ENCODE results near the gene BAZ2A. TPM values are rescaled to one million over a fixed set of nuclear protein-coding genes. Genes with fewer than 3 reads are reported as not detected.

BAZ2A gene
- total and polyA plus RNA-seq, 2 donors (not counting 3 experiments of a cell fraction or from before 2014, with no cell fraction given), result 56.0 to 91.4 TPM

- no TSS peak for BruUV-seq (replicated peaks)
- Histone ChIP-seq H3K27ac (ENCODE audit: insufficient read depth, low read depth, low read length) (no peak overlapping the region), H2AFZ (ENCODE audit: low read depth, low read length) (no peak overlapping the region), H4K20me1 (replicated peaks; ENCODE audit: control insufficient read depth, extremely low read depth, insufficient read depth, low read length) (peaks cover 2% of the 10 kb centered on the region), H3K4me2 (ENCODE audit: insufficient read depth, low read length) (no peak overlapping the region), H3K27me3 (ENCODE audit: control insufficient read depth in 2 of 2, insufficient read depth in 2 of 2, low read length in 2 of 2) (no peaks in the 10 kb centered on the region), H3K4me3 (replicated peaks in 1 of 3; ENCODE audit: insufficient read depth in 1 of 3, low read depth in 1 of 3, low read length in 3 of 3) (no peak overlapping the region), H3K36me3 (ENCODE audit: control insufficient read depth in 2 of 2, extremely low read depth in 1 of 2, insufficient read depth in 2 of 2, low read length in 2 of 2) (peaks cover 2 to 3% of the 10 kb centered on the region in 2 experiments), H3K4me1 (ENCODE audit: control insufficient read depth, extremely low read depth, insufficient read depth, low read length) (no peaks in the 10 kb centered on the region), H3K9me3 (replicated peaks; ENCODE audit: control insufficient read depth, insufficient read depth, low read length) (no peaks in the 10 kb centered on the region), H3K9me1 (replicated peaks; ENCODE audit: control insufficient read depth, extremely low read depth, insufficient read depth, low read length) (no peaks in the 10 kb centered on the region), H3K79me2 (ENCODE audit: control insufficient read depth, insufficient read depth, low read length) (peaks cover 83% of the 10 kb centered on the region), H3K9ac (replicated peaks; ENCODE audit: extremely low read depth, insufficient read depth, low read length) (no peak overlapping the region)
- dilution Hi-C loops (cut with MboI; ENCODE audit: extremely low pct_ligation_motif_present, low sequenced_read_pairs), result no loop called here
- no peak for FAIRE-seq
- ChIA-PET POLR2A (no interaction called here), CTCF (no interaction called here)
- DNase-seq (ENCODE audit: low read depth, low spot score), result no peak
- no peak for TF ChIP-seq JUN (IDR thresholded peaks at IDR 0.05; ENCODE audit: borderline replicate concordance, insufficient read depth, insufficient read length, low read depth)
- TF ChIP-seq POLR2AphosphoS5 (IDR thresholded peaks at IDR 0.05; ENCODE audit: insufficient read depth, low read depth, low read length), result no peak
- no peak for TF ChIP-seq GATA2 (IDR thresholded peaks at IDR 0.05; ENCODE audit: insufficient read depth, insufficient read length, low read depth, low read length)
- intact Hi-C loops (cut with micrococcal nuclease), result no loop called here
Measured at GRCh38 chr12:56546680-56547079, 83.4 kb downstream of the BAZ2A start.

Small RNAs within 50 kb of the gene (small RNA-seq; reads per million reads assigned to genes)
- not detected for gene RN7SL809P (ENCODE audit: insufficient read depth, insufficient read length, low read depth, low replicate concordance)
- 1.3 reads per million for gene RNU6-343P (ENCODE audit: insufficient read depth, insufficient read length, low read depth, low replicate concordance)
- 6,986 reads per million, percentile 100 among the genes with 10 or more reads in this experiment for gene SNORD59A (ENCODE audit: insufficient read depth, insufficient read length, low read depth, low replicate concordance)

Other genes with a start within 250 kb of the BAZ2A start
- 28.2 and 28.4 TPM in 2 replicates for gene TIMELESS, start 180.9 kb downstream of the BAZ2A start, total RNA-seq
- gene TIMELESS, start 180.9 kb downstream of the BAZ2A start, polyA plus RNA-seq, result 3.6 and 6.1 TPM in 2 replicates
- gene MIP, start 175.7 kb downstream of the BAZ2A start, total RNA-seq, result not detected in 2 replicates
- gene MIP, start 175.7 kb downstream of the BAZ2A start, polyA plus RNA-seq, result 0.18 TPM in 1 of 2 replicates, not detected in the other
- 3.4 and 3.5 TPM in 2 replicates for gene SPRYD4, start 161.7 kb downstream of the BAZ2A start, total RNA-seq
- gene SPRYD4, start 161.7 kb downstream of the BAZ2A start, polyA plus RNA-seq, result 3.8 and 4.0 TPM in 2 replicates
- 0.33 TPM in 1 of 2 replicates, not detected in the other for gene GLS2, start 142.2 kb downstream of the BAZ2A start, total RNA-seq
- 0.04 and 0.18 TPM in 2 replicates for gene GLS2, start 142.2 kb downstream of the BAZ2A start, polyA plus RNA-seq
- 95.4 and 103 TPM in 2 replicates for gene RBMS2, start 108.5 kb downstream of the BAZ2A start, total RNA-seq
- gene RBMS2, start 108.5 kb downstream of the BAZ2A start, polyA plus RNA-seq, result 66.8 and 90.5 TPM in 2 replicates
- 520 and 590 TPM in 2 replicates for gene ATP5F1B, start 15.7 kb upstream of the BAZ2A start, total RNA-seq
- gene ATP5F1B, start 15.7 kb upstream of the BAZ2A start, polyA plus RNA-seq, result 829 and 941 TPM in 2 replicates
- 262 and 278 TPM in 2 replicates for gene PTGES3, start 58.0 kb upstream of the BAZ2A start, total RNA-seq
- gene PTGES3, start 58.0 kb upstream of the BAZ2A start, polyA plus RNA-seq, result 33.4 and 48.5 TPM in 2 replicates
- gene NACA, start 95.0 kb upstream of the BAZ2A start, total RNA-seq, result 886 and 892 TPM in 2 replicates
- gene NACA, start 95.0 kb upstream of the BAZ2A start, polyA plus RNA-seq, result 130 and 260 TPM in 2 replicates
- 12.1 and 13.4 TPM in 2 replicates for gene PRIM1, start 122.0 kb upstream of the BAZ2A start, total RNA-seq
- gene PRIM1, start 122.0 kb upstream of the BAZ2A start, polyA plus RNA-seq, result 8.0 and 10.9 TPM in 2 replicates
- gene HSD17B6, start 133.0 kb upstream of the BAZ2A start, total RNA-seq, result not detected in 2 replicates
- gene HSD17B6, start 133.0 kb upstream of the BAZ2A start, polyA plus RNA-seq, result 0.25 TPM in 1 of 2 replicates, not detected in the other